Stimulated activated CD8-positive, alpha-beta memory T cell treated with anti-CD3 and anti-CD28 coated beads, Interleukin-4, amount 100 ng/mL, for 48 hours (primary cell): Measurements from ENCODE around the gene SDHC.
"Not testable (repeated sequence)": the region's sequence is repeated elsewhere in the genome, so short reads cannot be mapped to it uniquely, and the experiment has no call there.

Experiments used
- DNase-seq: peaks from one replicate; pipeline ENCODE4 v3.0.0-alpha.2; 2020

SDHC gene

GRCh38 chr1:161388639-161389038, 74.5 kb downstream of the SDHC start:
- DNase-seq = no peak

DNA sequence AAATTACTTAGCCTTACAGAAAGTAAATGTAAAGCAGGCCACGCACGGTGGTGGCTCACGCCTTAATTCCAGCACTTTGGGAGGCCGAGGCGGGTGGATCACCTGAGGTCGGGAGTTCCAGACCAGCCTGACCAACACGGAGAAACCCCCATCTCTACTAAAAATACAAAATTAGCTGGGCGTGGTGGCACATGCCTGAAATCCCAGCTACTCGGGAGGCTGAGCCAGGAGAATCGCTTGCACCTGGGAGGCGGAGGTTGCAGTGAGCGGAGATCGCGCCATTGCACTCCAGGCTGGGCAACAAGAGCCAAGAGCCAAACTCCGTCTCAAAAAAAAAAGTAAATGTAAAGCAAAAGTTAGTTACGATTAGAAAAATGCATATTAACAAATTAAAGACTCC, 75.0 kb downstream of the SDHC start:
- not testable (repeated sequence) for DNase-seq

DNA sequence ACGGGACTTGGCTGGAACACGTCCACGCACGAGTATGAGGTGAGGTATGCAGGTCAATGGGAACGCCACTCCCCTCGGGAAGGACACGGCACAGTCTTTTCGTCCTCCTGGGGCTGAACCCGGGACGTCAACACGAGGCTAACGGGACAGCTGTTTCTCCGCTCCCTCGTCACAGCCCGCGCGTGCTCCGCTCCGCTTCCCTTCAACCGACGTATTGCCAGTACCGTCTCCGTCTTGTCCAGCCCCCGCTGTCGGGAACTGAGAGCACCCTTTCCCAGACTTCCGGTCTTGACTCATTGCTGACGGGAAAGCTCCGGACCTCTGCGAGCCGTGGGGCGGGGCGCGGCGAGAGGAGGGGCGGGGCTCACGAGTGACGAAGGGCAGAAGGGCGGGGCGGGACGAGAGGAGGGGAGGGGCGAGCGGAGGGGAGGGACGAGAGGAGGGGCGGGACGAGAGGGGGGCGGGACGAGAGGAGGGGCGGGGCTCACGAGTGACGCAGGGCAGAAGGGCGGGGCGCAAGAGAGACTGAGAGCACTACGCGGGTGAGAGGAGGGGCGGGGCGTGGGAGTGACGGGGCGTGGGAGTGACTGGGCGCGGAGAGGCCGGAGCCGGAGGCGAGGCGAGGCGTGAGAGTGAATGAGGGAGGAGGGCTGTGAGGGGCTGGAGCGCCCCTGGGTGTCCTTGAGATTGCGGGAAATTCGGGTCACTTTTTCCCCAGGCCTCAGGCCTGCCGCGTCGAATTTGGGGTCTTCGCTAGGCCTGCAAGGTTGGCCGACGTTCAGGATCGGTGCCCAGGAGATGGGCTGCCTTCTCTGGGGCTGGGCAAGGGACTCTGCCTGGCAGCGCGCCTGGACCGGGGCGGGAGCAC, 75.7 kb downstream of the SDHC start:
- peak; percentile 96 for DNase-seq

- DNase-seq = no peak
These were observed 76.3 kb downstream of the SDHC start for GRCh38 chr1:161390559-161390858.

- DNase-seq = not testable (repeated sequence)
These were observed 77.0 kb downstream of the SDHC start for GRCh38 chr1:161391136-161391535.

GRCh38 chr1:161391611-161392010, 77.4 kb downstream of the SDHC start:
- no peak for DNase-seq

DNA sequence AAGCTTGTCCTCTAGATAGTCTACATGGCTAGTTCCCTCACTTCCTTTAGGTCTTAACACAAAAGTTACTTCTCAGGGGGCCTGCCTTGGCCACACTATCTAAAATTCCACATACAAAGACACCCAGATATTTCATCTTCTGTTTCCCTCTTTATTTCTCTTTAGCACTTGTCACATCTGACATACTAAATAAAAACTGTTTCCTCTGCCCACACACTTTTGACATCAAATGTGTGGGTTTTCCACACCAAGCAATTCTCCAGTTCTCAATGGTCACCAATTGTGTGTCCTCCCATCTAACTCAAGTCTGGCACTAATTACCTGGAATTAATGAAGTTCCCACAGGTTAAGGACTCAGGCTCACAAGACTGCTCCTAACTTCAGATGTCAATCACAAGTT, 79.0 kb downstream of the SDHC start:
- DNase-seq = no peak

GRCh38 chr1:161397038-161397437, 82.9 kb downstream of the SDHC start:
- not testable (repeated sequence) for DNase-seq

DNA sequence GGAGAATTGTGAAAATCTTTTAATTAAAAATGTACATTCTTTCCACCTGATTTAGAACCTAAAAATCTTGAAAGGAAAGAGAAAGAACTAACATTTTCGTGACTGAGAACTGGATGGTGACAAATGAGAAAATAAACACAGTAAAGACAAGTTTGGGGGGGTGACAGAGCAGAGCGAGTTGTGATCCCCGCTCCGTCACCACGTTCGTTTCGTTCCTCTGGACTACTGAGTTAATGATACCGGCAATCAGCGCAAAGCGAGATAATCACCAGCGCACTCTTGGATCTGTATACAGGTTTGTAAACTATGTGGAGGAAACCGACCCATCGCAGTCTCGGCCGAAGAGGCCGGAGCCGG, 84.7 kb downstream of the SDHC start:
- DNase-seq = no peak

DNA sequence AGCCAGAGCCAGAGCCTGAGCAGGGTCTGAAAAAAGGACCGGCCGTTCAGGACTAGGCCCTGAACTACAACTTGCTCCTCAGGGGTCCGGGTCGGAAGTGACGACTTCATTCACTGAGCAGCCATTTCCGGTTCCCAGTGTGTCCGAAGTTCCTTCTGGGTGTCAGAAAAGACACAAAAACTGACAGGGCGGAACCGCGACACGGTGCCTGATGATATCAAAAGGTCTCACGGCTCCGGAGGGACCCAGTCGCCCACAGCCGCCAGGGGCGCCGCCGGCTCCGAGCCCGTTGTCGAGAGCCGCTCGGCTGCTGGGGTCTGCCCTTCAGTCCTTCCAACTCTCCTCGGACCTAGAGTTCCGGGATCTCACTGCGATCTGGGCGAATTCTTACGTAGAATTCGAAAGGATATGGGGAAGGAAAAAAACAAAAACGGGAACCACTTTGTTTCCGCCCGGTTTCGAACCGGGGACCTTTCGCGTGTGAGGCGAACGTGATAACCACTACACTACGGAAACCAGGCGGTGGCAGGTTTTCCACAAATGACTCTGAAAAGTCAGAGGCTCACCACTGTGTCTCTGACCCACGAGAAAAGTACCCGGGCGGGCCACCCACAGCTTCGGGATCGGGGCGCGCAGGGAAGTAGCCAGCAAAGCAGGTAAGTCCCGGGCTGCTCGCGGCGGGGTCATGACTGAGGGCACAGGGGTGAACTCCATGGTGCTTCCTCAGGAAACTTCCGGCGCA, 85.2 kb downstream of the SDHC start:
- peak; percentile 97 for DNase-seq

GRCh38 chr1:161402446-161402845, 88.3 kb downstream of the SDHC start:
- no peak for DNase-seq

DNA sequence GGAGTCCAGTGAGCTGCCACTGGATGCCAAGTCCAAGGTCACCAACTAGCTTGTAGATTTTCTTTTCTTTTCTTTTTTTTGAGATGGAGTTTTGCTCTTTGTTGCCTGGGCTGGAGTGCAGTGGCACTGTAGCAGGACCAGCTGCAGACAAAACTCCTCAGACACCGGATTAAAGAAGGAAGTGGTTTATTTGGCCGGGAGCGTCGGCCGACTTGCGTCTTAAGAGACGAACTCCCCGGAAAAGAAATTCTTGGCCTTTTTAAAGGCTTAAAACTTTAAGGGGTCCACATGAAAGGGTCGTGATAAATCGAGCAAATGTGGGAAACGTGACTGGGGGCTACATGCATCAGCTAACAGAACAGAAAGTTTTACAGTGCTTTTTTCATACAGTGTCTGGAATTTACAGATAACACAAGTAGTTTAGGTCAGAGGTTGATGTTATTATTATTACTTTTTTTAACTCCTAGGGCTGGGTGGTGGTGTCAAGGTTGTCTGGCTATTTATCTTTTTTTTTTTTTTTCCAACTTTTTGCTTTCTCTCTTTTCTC, 89.9 kb downstream of the SDHC start:
- DNase-seq = no peak

DNA sequence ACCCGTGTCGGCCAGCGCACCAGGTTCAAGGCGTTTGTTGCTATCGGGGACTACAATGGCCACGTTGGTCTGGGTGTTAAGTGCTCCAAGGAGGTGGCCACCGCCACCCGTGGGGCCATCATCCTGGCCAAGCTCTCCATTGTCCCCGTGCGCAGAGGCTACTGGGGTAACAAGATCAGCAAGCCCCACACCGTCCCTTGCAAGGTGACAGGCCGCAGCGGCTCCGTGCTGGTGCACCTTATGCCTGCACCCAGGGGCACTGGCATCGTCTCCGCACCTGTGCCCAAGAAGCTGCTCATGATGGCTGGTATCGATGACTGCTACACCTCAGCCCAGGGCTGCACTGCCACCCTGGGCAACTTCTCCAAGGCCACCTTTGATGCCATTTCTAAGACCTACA, 92.4 kb downstream of the SDHC start:
- DNase-seq = not testable (repeated sequence)

- DNase-seq = no peak
These were observed 93.3 kb downstream of the SDHC start for GRCh38 chr1:161407451-161407985.

- no peak for DNase-seq
These were observed 94.4 kb downstream of the SDHC start for GRCh38 chr1:161408429-161409052.

DNA sequence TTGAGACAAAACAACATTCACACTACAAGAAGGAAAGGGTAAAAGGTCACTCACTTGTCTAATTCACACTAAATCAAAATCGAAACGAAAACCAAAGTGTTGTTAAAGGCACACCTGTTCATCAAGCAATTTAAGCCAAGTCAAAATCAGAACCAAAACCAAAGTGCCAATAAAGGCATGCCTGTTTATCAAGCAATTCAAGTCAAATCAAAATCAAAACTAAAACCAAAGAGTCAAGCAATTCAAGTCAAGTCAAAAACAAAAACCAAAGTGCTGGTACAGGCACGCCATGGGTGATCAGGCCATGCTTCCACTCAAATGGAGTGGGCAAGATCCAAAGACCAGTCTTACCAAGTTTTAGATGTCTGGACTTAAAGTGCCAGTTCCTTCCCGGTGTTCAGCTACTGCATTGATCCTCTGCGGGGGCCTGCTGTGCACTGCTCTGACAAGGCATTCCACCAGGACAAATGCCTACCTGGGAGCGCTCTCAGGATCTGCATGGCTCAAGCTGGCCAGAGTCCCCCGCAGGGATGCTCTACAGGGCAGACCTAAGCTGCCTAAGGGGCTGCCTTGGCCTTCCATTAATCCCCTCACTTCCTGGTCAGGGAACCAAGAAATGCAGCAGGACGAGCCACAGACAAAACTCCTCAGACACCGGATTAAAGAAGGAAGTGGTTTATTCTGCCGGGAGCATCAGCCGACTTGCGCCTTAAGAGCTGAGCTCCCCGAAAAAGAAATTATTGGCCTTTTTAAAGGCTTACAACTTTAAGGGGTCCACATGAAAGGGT, 95.9 kb downstream of the SDHC start:
- not testable (repeated sequence) for DNase-seq

DNA sequence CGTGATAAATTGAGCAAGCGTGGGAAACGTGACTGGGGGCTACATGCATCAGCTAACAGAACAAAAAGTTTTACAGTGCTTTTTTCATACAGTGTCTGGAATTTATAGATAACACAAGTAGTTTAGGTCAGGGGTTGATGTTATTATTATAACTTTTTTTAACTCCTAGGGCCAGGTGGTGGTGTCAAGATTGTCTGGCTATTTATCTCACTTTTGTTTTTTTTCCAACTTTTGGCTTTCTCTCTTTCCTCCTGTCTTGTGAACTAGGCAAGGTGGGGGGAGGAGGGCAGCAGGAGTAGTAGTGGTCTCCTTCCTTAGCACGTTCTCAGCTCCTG, 96.4 kb downstream of the SDHC start:
- DNase-seq = not testable (repeated sequence)
